GM12878 (cell line): ENCODE results near the gene CTNNBL1. TPM values are rescaled to one million over a fixed set of nuclear protein-coding genes. Genes with fewer than 3 reads are reported as not detected.

ENCODE experiments used
- ATAC-seq: fragments of 200-7000 bp; cut with Tn5 transposase; 3 replicates; pipeline ENCODE4 v1.9.1; 2020; ENCODE audit warnings: mild to moderate bottlenecking, moderate library complexity
- BruUV-seq: library from RNA; stranded (reverse); fragments of 400-500 nt; replicated peaks from 2 replicates; lab custom pipeline; 2021; lab: Mats Ljungman, UMichigan
- CTCF ChIA-PET: fragments of 300-600 bp; sonication (Branson Sonifier 250); formaldehyde crosslinking; extraction: SDS; loops from one replicate; lab custom pipeline; 2021; ENCODE audit warnings: inconsistent platforms; lab: Yijun Ruan, JAX
- POLR2A ChIA-PET: fragments of 350-600 bp; formaldehyde crosslinking; extraction: SDS; loops from one replicate; lab custom pipeline; 2021; ENCODE audit warnings: inconsistent platforms; lab: Charles Lee
- RAD21 ChIA-PET: fragments of 300-600 bp; sonication (Branson Sonifier 250); formaldehyde crosslinking; loops from one replicate; lab custom pipeline; 2023; ENCODE audit warnings: antibody characterized with exemption; ENCODE audit not compliant: unreplicated experiment; lab: Charles Lee
- SMC1A ChIA-PET: fragments of 300-600 bp; sonication (Branson Sonifier 250); formaldehyde crosslinking; loops from one replicate; lab custom pipeline; 2023; ENCODE audit not compliant: unreplicated experiment, uncharacterized antibody; lab: Charles Lee
- DNase-seq: peaks from one replicate; pipeline ENCODE4 v3.0.0-alpha.2; 2011; ENCODE audit warnings: low read depth, low spot score
- FAIRE-seq: peaks from 3 replicates; lab custom pipeline; 2011; peaks lifted over from hg19 to GRCh38; lab: Jason Lieb, UNC
- H2AFZ ChIP-seq: 2 replicates; pipeline ENCODE4 v1.6.0; 2011; ENCODE audit warnings: low read depth, low read length, control low read depth; ENCODE audit not compliant: control insufficient read depth
- H3K27ac ChIP-seq: 2 replicates; pipeline ENCODE4 v1.5.1; 2011; ENCODE audit warnings: control low read depth; ENCODE audit not compliant: control insufficient read depth, insufficient read depth
- H3K27me3 ChIP-seq, 2 experiments: replicated peaks in 1 of 2; 2 replicates each; pipeline versions ENCODE4 v1.6.0 to v1.6.1; 2011; ENCODE audit warnings: low read length in 1 of 2; ENCODE audit not compliant: control insufficient read depth in 2 of 2, insufficient read depth in 2 of 2
- H3K36me3 ChIP-seq, 2 experiments: 2 replicates each; pipeline ENCODE4 v1.5.1; 2011; ENCODE audit warnings: low read length in 1 of 2; ENCODE audit not compliant: control insufficient read depth in 2 of 2, insufficient read depth in 2 of 2
- H3K4me1 ChIP-seq: 2 replicates; pipeline ENCODE4 v1.6.1; 2011; ENCODE audit warnings: mild to moderate bottlenecking, low read length, moderate library complexity, mixed read lengths; ENCODE audit not compliant: control insufficient read depth, insufficient read depth
- H3K4me2 ChIP-seq: 2 replicates; pipeline ENCODE4 v1.6.0; 2011; ENCODE audit warnings: control low read depth; ENCODE audit not compliant: control insufficient read depth, insufficient read depth
- H3K4me3 ChIP-seq: fragments of 200-600 bp; sonication (generic); 2 replicates; pipeline ENCODE4 v1.5.1; 2016
- H3K79me2 ChIP-seq: 2 replicates; pipeline ENCODE4 v1.6.0; 2011; ENCODE audit warnings: low read length; ENCODE audit not compliant: control insufficient read depth, insufficient read depth
- H3K9ac ChIP-seq: 2 replicates; pipeline ENCODE4 v1.8.0; 2011; ENCODE audit warnings: low read length, control low read depth, mixed read lengths; ENCODE audit not compliant: control insufficient read depth, insufficient read depth
- H3K9me3 ChIP-seq: replicated peaks from 3 replicates; pipeline ENCODE4 v1.5.1; 2011; ENCODE audit warnings: mild to moderate bottlenecking, low read length; ENCODE audit not compliant: control insufficient read depth, insufficient read depth
- H4K20me1 ChIP-seq: 2 replicates; pipeline ENCODE4 v1.6.0; 2011; ENCODE audit not compliant: control insufficient read depth, insufficient read depth
- NFYB ChIP-seq: IDR thresholded peaks from 2 replicates; pipeline ENCODE4 v1.6.1; 2011; ENCODE audit warnings: low read depth, mild to moderate bottlenecking, low read length, improper control_type of control experiment, moderate library complexity; ENCODE audit not compliant: insufficient read depth
- NKRF ChIP-seq: fragments of 450-650 bp; conservative IDR thresholded peaks from 2 replicates; pipeline ENCODE4 v1.6.1; 2017; ENCODE audit warnings: mild to moderate bottlenecking, moderate library complexity
- POLR2AphosphoS5 ChIP-seq: IDR thresholded peaks from 2 replicates; pipeline ENCODE4 v1.6.1; 2011; ENCODE audit warnings: mild to moderate bottlenecking, low read length, inconsistent platforms
- SPI1 ChIP-seq: IDR thresholded peaks from 2 replicates; pipeline ENCODE4 v1.6.1; 2011; ENCODE audit warnings: low read depth, mild to moderate bottlenecking, low read length, moderate library complexity, borderline replicate concordance; ENCODE audit not compliant: insufficient read depth
- WGBS: methylation state at CpG from one replicate; pipeline ENCODE4 v1.1.6; 2016; ENCODE audit warnings: low lambda C conversion rate; ENCODE audit not compliant: insufficient replicate concordance, insufficient coverage; ENCODE audit errors: missing lambda C conversion rate; 5-methylcytosine and 5-hydroxymethylcytosine counted together
- in situ Hi-C: fragments of 300-500 bp; cut with MboI; formaldehyde crosslinking; loops from 9 replicates; pipeline ENCODE4 v1.14.3; 2018; ENCODE audit warnings: mixed read lengths
- intact Hi-C: fragments of 100-400 bp; cut with micrococcal nuclease; formaldehyde crosslinking; loops from one replicate; pipeline ENCODE4 v1.14.2; 2022; ENCODE audit not compliant: unreplicated experiment
- polyA plus RNA-seq, 11 experiments: library from polyadenylated mRNA; depleted of rRNA in 4 of 11; unstranded in 6 of 11; stranded (reverse) in 5 of 11; fragments of >200 nt; fragmentation: Nextera tagmentation in 4 of 11; fragmentation: Illumina TruSeq in 1 of 11; extraction: Ambion mirVana in 4 of 11; extraction: Trizol in 1 of 11; gene quantifications; 1 replicate in 1 of 11; 2 replicates in 10 of 11; pipeline versions ENCODE4 v1.2.1 to v1.2.3, GENCODE V29; 2011 to 2016; ENCODE audit warnings: inconsistent platforms in 2 of 11, missing spikeins in 2 of 11, low read depth in 1 of 11
- total RNA-seq, 4 experiments: library from RNA; depleted of rRNA in 3 of 4; stranded (reverse); fragments of >200 nt in 3 of 4; fragmentation: Illumina TruSeq in 1 of 4; extraction: Trizol in 1 of 4; gene quantifications; 2 replicates each; pipeline versions ENCODE4 v1.2.1 to v1.2.3, GENCODE V29; 2013 to 2021
- TF ChIP-seq, protein P1 (sequence below): fragments of 450-650 bp; IDR thresholded peaks from 2 replicates; pipeline ENCODE4 v1.6.1; 2016; ENCODE audit warnings: mild to moderate bottlenecking
- TF ChIP-seq, protein P2 (sequence below): fragments of 450-650 bp; IDR thresholded peaks from 2 replicates; pipeline ENCODE4 v1.6.1; 2016; ENCODE audit warnings: mild to moderate bottlenecking

Gene CTNNBL1
- total and polyA plus RNA-seq, 10 of the 15 experiments (the other 5 are each of a cell fraction or from before 2014, with no cell fraction given), result 43.1 to 102 (median 67.8) TPM

DNA sequence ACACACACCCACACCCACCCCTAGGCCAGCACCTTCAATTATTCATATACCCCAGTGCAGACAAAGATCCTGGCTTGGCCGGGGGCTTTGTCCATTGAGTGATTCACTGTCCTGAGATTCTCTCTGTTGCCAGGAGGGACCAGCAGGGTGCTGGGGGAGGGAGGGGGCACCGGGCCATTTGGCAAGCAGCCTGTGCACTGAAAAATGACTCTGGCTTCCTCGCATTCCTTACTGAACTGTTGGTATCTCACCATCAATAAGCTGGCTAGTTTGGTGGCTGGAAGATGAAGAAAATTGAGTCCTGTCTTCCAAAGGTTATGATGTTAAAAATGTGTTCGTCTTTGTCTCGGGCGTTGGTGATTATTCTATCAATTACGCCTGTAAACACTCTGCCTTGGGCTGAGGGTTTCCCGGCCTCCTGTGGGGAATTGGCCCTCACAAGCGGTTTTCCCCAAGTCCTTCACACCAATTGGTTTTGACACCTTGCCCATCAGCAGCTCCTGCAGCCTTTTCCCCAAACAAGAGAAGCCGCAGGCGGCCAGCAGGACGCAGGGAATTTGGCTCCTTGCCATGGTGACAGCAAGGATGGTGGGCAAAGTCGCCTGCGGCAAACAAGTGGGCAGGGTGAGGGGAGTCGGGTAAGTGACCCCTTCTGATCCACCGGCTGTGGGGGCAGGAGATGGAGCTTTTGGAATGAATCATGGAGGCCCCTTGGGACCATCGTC lies 214.0 kb downstream of the CTNNBL1 start:
- Histone ChIP-seq H4K20me1 (no peaks in the 10 kb centered on the region), H3K27me3 (peaks cover 0 to 4% of the 10 kb centered on the region in 2 experiments; a peak in 2 of 4 replicates), H3K9me3 (no peaks in the 10 kb centered on the region), H3K4me2 (no peak overlapping the region), H3K4me1 (no peaks in the 10 kb centered on the region; the same call in 1 of the 2 replicates), H3K79me2 (no peaks in the 10 kb centered on the region), H3K9ac (no peak overlapping the region), H3K36me3 (no peaks in the 10 kb centered on the region), H3K27ac (no peak overlapping the region), H2AFZ (no peak overlapping the region), H3K4me3 (no peak overlapping the region)
- CTCF ChIA-PET, result interaction anchor here (1.0 kb wide), 1 partner anchor 85 kb away, joined by 3 read pairs; no protein-coding TSS in a partner anchor
- RAD21 ChIA-PET, result no interaction called here
- in situ Hi-C loops, result loop anchor here (5.0 kb wide), 1 partner anchor 84 kb away; no protein-coding TSS in a partner anchor
- intact Hi-C loops, result loop anchor here (10.0 kb wide), 1 partner anchor 253 kb away; no protein-coding TSS in a partner anchor
- BruUV-seq, result no TSS peak
- no peak for ATAC-seq
- FAIRE-seq, result no peak
- no peak for TF ChIP-seq SPI1
- TF ChIP-seq, protein P1, sequence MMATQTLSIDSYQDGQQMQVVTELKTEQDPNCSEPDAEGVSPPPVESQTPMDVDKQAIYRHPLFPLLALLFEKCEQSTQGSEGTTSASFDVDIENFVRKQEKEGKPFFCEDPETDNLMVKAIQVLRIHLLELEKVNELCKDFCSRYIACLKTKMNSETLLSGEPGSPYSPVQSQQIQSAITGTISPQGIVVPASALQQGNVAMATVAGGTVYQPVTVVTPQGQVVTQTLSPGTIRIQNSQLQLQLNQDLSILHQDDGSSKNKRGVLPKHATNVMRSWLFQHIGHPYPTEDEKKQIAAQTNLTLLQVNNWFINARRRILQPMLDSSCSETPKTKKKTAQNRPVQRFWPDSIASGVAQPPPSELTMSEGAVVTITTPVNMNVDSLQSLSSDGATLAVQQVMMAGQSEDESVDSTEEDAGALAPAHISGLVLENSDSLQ, result no peak
- no peak for TF ChIP-seq POLR2AphosphoS5
- TF ChIP-seq, protein P2, sequence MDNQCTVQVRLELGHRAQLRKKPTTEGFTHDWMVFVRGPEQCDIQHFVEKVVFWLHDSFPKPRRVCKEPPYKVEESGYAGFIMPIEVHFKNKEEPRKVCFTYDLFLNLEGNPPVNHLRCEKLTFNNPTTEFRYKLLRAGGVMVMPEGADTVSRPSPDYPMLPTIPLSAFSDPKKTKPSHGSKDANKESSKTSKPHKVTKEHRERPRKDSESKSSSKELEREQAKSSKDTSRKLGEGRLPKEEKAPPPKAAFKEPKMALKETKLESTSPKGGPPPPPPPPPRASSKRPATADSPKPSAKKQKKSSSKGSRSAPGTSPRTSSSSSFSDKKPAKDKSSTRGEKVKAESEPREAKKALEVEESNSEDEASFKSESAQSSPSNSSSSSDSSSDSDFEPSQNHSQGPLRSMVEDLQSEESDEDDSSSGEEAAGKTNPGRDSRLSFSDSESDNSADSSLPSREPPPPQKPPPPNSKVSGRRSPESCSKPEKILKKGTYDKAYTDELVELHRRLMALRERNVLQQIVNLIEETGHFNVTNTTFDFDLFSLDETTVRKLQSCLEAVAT, result no peak
- TF ChIP-seq NFYB, result no peak
- TF ChIP-seq NKRF, result no peak
- POLR2A ChIA-PET, result no interaction called here
- SMC1A ChIA-PET, result interaction anchor here (1.8 kb wide), 1 partner anchor 314 kb away, joined by 6 read pairs; no protein-coding TSS in a partner anchor
- WGBS, result 45% methylated on average over 17 of the region's 17 CpGs
- DNase-seq, result no peak
